Ovary (tissue), 3 donors: ENCODE measurements around the gene MS4A4A.

ENCODE experiments used
- POLR2A ChIP-seq: fragments of 450-650 bp; IDR thresholded peaks from one replicate; pipeline ENCODE4 v1.6.1; 2017; ENCODE audit warnings: antibody characterized with exemption, mild to moderate bottlenecking, moderate library complexity
- TF ChIP-seq, protein P1 (sequence below), 3 donors: fragments of 450-650 bp in 2 of 3; fragments of 200-600 bp in 1 of 3; IDR thresholded peaks; one replicate each; pipeline versions ENCODE4 v1.5.1 to v1.8.0; 2016 to 2022; ENCODE audit warnings: antibody characterized with exemption in 3 of 3, mild to moderate bottlenecking in 1 of 3
- donor health status: DM: no; HTN: no; CAD: no.

DNA sequence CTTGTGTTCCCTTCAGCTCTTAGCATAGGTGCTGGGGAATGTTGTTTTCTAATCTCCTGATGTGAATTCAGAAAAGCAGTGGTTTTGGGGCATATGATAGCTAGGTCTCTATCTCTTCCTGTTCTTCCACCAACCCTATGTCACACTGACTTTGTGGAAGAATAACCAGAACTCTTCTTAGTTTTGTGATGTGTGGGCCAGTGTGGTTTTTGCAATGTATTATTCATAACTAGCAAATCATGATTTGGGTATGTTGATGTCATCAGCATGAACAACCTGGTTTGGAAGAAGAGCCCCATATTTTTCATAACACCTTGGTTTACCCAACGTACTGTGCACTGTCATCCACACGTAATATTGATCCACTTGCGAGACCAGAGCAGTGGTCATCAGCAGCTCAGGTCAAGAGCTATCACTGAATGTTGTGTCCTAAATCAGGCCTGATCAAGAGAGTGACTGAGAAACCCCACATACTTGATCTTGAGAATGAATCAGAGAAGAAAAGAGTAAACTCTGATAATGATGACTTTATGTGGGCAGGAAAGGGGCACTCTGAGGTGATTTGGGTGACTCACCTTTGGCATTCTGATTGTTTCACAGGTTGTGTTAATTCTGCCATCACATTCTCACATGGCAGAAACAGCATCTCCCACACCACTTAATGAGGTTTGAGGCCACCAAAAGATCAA is 27.2 kb downstream of the MS4A4A start:
- TF ChIP-seq, protein P1, sequence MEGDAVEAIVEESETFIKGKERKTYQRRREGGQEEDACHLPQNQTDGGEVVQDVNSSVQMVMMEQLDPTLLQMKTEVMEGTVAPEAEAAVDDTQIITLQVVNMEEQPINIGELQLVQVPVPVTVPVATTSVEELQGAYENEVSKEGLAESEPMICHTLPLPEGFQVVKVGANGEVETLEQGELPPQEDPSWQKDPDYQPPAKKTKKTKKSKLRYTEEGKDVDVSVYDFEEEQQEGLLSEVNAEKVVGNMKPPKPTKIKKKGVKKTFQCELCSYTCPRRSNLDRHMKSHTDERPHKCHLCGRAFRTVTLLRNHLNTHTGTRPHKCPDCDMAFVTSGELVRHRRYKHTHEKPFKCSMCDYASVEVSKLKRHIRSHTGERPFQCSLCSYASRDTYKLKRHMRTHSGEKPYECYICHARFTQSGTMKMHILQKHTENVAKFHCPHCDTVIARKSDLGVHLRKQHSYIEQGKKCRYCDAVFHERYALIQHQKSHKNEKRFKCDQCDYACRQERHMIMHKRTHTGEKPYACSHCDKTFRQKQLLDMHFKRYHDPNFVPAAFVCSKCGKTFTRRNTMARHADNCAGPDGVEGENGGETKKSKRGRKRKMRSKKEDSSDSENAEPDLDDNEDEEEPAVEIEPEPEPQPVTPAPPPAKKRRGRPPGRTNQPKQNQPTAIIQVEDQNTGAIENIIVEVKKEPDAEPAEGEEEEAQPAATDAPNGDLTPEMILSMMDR (IDR thresholded peaks at IDR 0.05) = no peak
- no peak for TF ChIP-seq POLR2A
